HL-60/S4 (cell line): ENCODE data around the gene SHISA2.

Source experiments
- in situ Hi-C: fragments of 300-500 bp; cut with MboI; formaldehyde crosslinking; loops from 2 replicates; pipeline ENCODE4 v1.14.3; 2022; ENCODE audit warnings: low sequenced_read_pairs

The SHISA2 gene

GRCh38 chr13:26019881-26020870 lies 31.6 kb downstream of the SHISA2 start:
- in situ Hi-C loops: no loop called here

DNA sequence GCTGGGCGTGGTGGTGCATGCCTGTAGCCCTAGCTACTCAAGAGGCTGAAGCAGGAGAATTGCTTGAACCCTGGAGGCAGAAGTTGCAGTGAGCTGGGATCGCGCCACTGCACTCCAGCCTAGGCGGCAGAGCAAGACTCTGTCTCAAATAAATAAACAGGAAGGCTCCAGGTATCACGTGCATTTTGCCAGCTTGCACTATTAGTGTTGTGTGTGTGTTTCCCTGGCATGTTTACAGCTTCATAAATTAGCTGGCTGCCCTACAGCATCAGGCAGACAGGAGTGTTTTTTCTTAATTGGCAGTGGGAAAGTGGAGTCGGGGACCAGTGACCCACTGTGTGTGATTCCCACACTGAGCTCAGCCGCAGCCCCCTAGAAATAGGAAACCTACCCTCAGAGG lies 32.6 kb downstream of the SHISA2 start:
- in situ Hi-C loops: no loop called here

- in situ Hi-C loops: no loop called here
Observed at GRCh38 chr13:26017932-26018665, 33.7 kb downstream of the SHISA2 start.

DNA sequence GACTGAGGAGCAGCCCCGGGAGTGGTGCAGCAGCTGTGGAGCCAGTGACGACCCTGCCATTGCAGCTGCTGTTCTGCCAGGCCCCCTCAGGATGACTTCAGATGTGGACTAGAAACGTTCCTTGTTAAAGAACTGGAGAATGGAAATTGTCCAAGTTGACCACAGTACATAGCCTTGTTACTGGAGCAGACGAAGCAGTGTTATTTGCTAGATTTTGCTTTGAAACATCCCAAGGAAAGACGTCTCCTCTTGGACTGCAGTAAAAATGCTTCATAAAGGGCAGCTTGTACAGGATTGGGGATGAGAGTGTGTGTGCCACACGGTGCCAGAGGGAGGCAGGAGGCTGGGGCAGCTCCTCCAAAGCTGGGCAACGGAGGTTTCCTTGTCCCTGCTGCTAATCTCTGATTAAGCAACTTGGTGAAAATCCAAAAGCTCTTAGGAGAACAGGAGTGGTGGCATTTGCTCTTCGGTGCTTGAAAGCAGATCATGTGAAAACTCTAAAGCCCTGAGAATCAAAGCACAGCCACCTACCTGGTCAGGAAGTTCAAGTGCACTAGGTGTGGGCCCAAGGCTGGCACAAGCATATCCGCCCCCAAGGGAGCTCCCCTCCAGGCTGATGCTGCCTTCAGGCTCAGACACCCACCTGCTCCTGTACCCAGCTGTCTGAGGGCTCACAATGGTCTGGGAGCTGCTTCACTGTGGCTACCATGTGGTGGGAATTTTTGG lies 34.5 kb downstream of the SHISA2 start:
- in situ Hi-C loops: no loop called here

DNA sequence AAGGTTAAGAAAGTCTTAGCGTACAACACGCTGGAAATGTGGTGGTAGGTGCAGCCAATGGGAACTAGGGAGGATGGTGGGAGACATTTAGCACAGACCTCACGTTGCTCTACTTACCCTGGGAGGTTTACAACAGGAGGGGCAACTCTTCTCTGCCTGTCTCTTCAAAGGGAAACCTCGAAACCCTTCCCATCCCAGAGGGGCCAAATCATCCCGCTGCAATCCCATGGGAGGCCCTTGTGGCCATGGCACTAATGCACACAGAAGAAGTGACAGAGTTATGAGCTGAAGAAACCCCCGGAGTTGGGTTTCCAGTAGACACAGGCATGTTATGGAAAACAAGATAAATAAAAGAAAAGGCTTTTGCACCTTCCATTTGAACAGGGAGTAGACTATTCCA lies 35.6 kb downstream of the SHISA2 start:
- in situ Hi-C loops: no loop called here

GRCh38 chr13:26015271-26016125 lies 36.3 kb downstream of the SHISA2 start:
- in situ Hi-C loops: no loop called here

GRCh38 chr13:26012995-26013394 lies 38.8 kb downstream of the SHISA2 start:
- in situ Hi-C loops: no loop called here

- in situ Hi-C loops: no loop called here
Observed at GRCh38 chr13:26011996-26012821, 39.6 kb downstream of the SHISA2 start.

DNA sequence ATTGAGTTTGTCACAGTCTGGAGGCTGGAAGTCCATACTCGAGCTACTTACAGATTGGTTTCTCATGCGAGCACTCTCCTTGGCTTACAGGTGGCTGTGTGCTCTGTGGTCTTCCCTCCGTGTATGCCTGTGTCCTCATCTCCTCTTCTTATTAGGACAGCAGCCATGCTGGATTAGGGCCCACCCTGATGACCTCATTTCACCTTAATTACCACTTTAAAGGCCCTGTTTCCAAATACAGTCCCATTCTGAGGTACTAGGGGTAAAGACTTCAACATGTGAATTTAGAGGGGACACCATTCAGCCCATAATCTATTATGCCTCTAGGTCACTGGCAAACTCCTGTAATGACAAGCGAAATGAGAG lies 40.6 kb downstream of the SHISA2 start:
- in situ Hi-C loops: no loop called here

- in situ Hi-C loops: no loop called here
Observed at GRCh38 chr13:26010487-26011207, 41.2 kb downstream of the SHISA2 start.

GRCh38 chr13:26007261-26008125 lies 44.3 kb downstream of the SHISA2 start:
- in situ Hi-C loops: no loop called here
